ENCODE data around the gene GSTCD. TPM values are rescaled to one million over a fixed set of nuclear protein-coding genes. Genes with fewer than 3 reads are reported as not detected.
"Not testable (repeated sequence)": the region's sequence is repeated elsewhere in the genome, so short reads cannot be mapped to it uniquely, and the experiment has no call there.

GSTCD gene
- polyA plus RNA-seq, 2 donors: 1.5 to 2.6 TPM

DNA sequence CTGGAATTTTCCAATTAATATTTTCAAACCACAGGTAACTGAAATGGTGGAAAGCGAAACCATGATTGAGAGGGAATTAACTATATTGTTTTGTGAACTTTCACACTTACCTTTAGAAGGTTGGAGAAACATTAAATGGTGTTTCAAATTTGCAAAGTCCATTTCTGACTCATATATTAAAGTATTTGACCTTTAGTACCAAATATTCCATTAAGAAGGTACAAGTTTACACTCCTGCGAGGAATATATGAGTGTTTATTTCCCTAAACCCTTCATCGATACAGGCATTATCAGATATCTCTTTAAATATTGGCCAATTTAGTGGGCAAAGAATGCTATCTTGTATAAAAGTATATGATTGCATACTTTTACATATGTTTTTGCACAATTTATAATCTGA, 142.6 kb downstream of the GSTCD start:
- no peak overlapping the region for H3K27ac ChIP-seq (ENCODE audit: low read depth in 2 of 2, low read length in 1 of 2)
- 85 to 98% methylated on average over 3 of the region's 3 CpGs for WGBS, 2 donors
- H3K36me3 ChIP-seq (ENCODE audit: control insufficient read depth in 2 of 2, insufficient read depth in 2 of 2, low read length in 1 of 2): peaks cover 0 to 3% of the 10 kb centered on the region in 2 donors
- no peaks in the 10 kb centered on the region for H3K9me3 ChIP-seq (ENCODE audit: control insufficient read depth in 2 of 2, insufficient read depth in 1 of 2, low read depth in 1 of 2, low read length in 1 of 2)
- H3K4me3 ChIP-seq (ENCODE audit: low read depth in 1 of 2, low read length in 2 of 2): no peak overlapping the region
- H3K27me3 ChIP-seq (ENCODE audit: control insufficient read depth in 1 of 2, insufficient read depth in 2 of 2, low read length in 2 of 2): no peaks in the 10 kb centered on the region
- H3K4me1 ChIP-seq (ENCODE audit: control insufficient read depth in 2 of 2, insufficient read depth in 2 of 2, low read length in 1 of 2): no peaks in the 10 kb centered on the region

GRCh38 chr4:105852230-105852629, 143.6 kb downstream of the GSTCD start:
- not testable (repeated sequence) for H3K27ac ChIP-seq (ENCODE audit: low read depth in 2 of 2, low read length in 1 of 2); H3K4me1 ChIP-seq (ENCODE audit: control insufficient read depth in 2 of 2, insufficient read depth in 2 of 2, low read length in 1 of 2); H3K4me3 ChIP-seq (ENCODE audit: low read depth in 1 of 2, low read length in 2 of 2); H3K36me3 ChIP-seq (ENCODE audit: control insufficient read depth in 2 of 2, insufficient read depth in 2 of 2, low read length in 1 of 2); H3K9me3 ChIP-seq (ENCODE audit: control insufficient read depth in 2 of 2, insufficient read depth in 1 of 2, low read depth in 1 of 2, low read length in 1 of 2); H3K27me3 ChIP-seq (ENCODE audit: control insufficient read depth in 1 of 2, insufficient read depth in 2 of 2, low read length in 2 of 2)
- WGBS, 2 donors: 96 to 99% methylated on average over 2 of the region's 2 CpGs

- WGBS, 2 donors: 91 to 93% methylated on average over 10 of the region's 10 CpGs
These were observed 150.0 kb downstream of the GSTCD start for GRCh38 chr4:105858466-105859040.

GRCh38 chr4:105859233-105859632, 150.6 kb downstream of the GSTCD start:
- no peaks in the 10 kb centered on the region for H3K36me3 ChIP-seq (ENCODE audit: control insufficient read depth in 2 of 2, insufficient read depth in 2 of 2, low read length in 1 of 2)
- H3K27me3 ChIP-seq (ENCODE audit: control insufficient read depth in 1 of 2, insufficient read depth in 2 of 2, low read length in 2 of 2): no peaks in the 10 kb centered on the region
- WGBS, 2 donors: 20 to 33% methylated on average over 1 of the region's 1 CpG
- peaks cover 0 to 3% of the 10 kb centered on the region in 2 donors for H3K4me1 ChIP-seq (ENCODE audit: control insufficient read depth in 2 of 2, insufficient read depth in 2 of 2, low read length in 1 of 2)
- H3K9me3 ChIP-seq (ENCODE audit: control insufficient read depth in 2 of 2, insufficient read depth in 1 of 2, low read depth in 1 of 2, low read length in 1 of 2): peaks cover 0 to 5% of the 10 kb centered on the region in 2 donors
- H3K27ac ChIP-seq (ENCODE audit: low read depth in 2 of 2, low read length in 1 of 2): no peak overlapping the region
- H3K4me3 ChIP-seq (ENCODE audit: low read depth in 1 of 2, low read length in 2 of 2): no peak overlapping the region

More at GRCh38 chr4:105858466-105859040, 150.0 kb downstream of the GSTCD start:
- Histone ChIP-seq H3K27ac (ENCODE audit: low read depth in 2 of 2, low read length in 1 of 2) (no peak overlapping the region), H3K9me3 (ENCODE audit: control insufficient read depth in 2 of 2, insufficient read depth in 1 of 2, low read depth in 1 of 2, low read length in 1 of 2) (peaks cover 0 to 5% of the 10 kb centered on the region in 2 donors), H3K36me3 (ENCODE audit: control insufficient read depth in 2 of 2, insufficient read depth in 2 of 2, low read length in 1 of 2) (no peaks in the 10 kb centered on the region), H3K27me3 (ENCODE audit: control insufficient read depth in 1 of 2, insufficient read depth in 2 of 2, low read length in 2 of 2) (no peaks in the 10 kb centered on the region), H3K4me1 (ENCODE audit: control insufficient read depth in 2 of 2, insufficient read depth in 2 of 2, low read length in 1 of 2) (peaks cover 0 to 3% of the 10 kb centered on the region in 2 donors), H3K4me3 (ENCODE audit: low read depth in 1 of 2, low read length in 2 of 2) (no peak overlapping the region)

GRCh38 chr4:105870963-105871362, 162.4 kb downstream of the GSTCD start:
- 57 to 61% methylated on average over 3 of the region's 3 CpGs for WGBS, 2 donors
- no peaks in the 10 kb centered on the region for H3K27me3 ChIP-seq (ENCODE audit: control insufficient read depth in 1 of 2, insufficient read depth in 2 of 2, low read length in 2 of 2)

DNA sequence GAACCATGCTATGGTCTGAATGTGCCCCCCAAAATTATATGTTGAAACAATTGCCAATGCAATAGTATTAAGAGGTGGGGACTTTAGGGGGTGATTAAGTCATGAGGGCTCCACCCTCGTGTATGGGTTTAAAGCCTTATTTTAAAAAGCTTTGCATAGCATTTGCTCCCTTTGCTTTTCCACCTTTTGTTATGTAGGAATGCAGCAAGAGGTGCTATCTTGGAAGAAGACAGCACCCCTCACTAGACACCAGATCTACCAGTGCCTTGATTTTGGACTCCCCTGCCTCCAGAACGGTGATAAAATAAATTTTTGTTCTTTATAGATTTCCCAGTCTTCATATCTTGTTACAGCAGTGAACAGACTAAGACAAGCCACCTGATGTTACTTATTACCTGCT, 163.4 kb downstream of the GSTCD start:
- H3K4me1 ChIP-seq (ENCODE audit: control insufficient read depth in 2 of 2, insufficient read depth in 2 of 2, low read length in 1 of 2): no peaks in the 10 kb centered on the region
- no peaks in the 10 kb centered on the region for H3K27me3 ChIP-seq (ENCODE audit: control insufficient read depth in 1 of 2, insufficient read depth in 2 of 2, low read length in 2 of 2)
- 79 to 83% methylated on average over 2 of the region's 2 CpGs for WGBS, 2 donors
- no peak overlapping the region for H3K27ac ChIP-seq (ENCODE audit: low read depth in 2 of 2, low read length in 1 of 2)
- H3K4me3 ChIP-seq (ENCODE audit: low read depth in 1 of 2, low read length in 2 of 2): no peak overlapping the region
- H3K9me3 ChIP-seq (ENCODE audit: control insufficient read depth in 2 of 2, insufficient read depth in 1 of 2, low read depth in 1 of 2, low read length in 1 of 2): no peaks in the 10 kb centered on the region
- H3K36me3 ChIP-seq (ENCODE audit: control insufficient read depth in 2 of 2, insufficient read depth in 2 of 2, low read length in 1 of 2): no peaks in the 10 kb centered on the region

More at GRCh38 chr4:105870963-105871362, 162.4 kb downstream of the GSTCD start:
- no peak overlapping the region for H3K4me3 ChIP-seq (ENCODE audit: low read depth in 1 of 2, low read length in 2 of 2)
- H3K27ac ChIP-seq (ENCODE audit: low read depth in 2 of 2, low read length in 1 of 2): no peak overlapping the region
- H3K36me3 ChIP-seq (ENCODE audit: control insufficient read depth in 2 of 2, insufficient read depth in 2 of 2, low read length in 1 of 2): no peaks in the 10 kb centered on the region
- no peaks in the 10 kb centered on the region for H3K9me3 ChIP-seq (ENCODE audit: control insufficient read depth in 2 of 2, insufficient read depth in 1 of 2, low read depth in 1 of 2, low read length in 1 of 2)
- H3K4me1 ChIP-seq (ENCODE audit: control insufficient read depth in 2 of 2, insufficient read depth in 2 of 2, low read length in 1 of 2): no peaks in the 10 kb centered on the region

DNA sequence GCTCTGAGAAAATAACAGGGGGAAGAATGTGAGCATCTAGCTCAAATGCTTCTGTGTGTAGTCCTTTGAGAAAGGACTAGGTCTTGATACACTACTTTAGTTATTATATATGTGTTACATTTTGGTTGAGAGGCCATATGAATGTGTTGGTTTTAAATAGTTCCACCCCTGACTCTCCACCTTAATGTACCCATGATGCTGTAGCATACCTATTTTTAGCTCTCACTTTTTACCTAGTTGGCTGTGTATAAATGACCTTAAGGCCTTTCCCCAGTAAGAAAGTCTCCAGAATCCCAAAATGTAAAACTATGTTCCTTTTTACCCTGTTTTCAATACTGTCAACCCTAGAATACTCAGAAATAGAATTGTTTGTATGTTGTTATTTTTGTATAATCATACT, 166.6 kb downstream of the GSTCD start:
- no peak overlapping the region for H3K4me3 ChIP-seq (ENCODE audit: low read depth in 1 of 2, low read length in 2 of 2)
- no peaks in the 10 kb centered on the region for H3K9me3 ChIP-seq (ENCODE audit: control insufficient read depth in 2 of 2, insufficient read depth in 1 of 2, low read depth in 1 of 2, low read length in 1 of 2)
- H3K27me3 ChIP-seq (ENCODE audit: control insufficient read depth in 1 of 2, insufficient read depth in 2 of 2, low read length in 2 of 2): no peaks in the 10 kb centered on the region
- no peak overlapping the region for H3K27ac ChIP-seq (ENCODE audit: low read depth in 2 of 2, low read length in 1 of 2)
- no peaks in the 10 kb centered on the region for H3K4me1 ChIP-seq (ENCODE audit: control insufficient read depth in 2 of 2, insufficient read depth in 2 of 2, low read length in 1 of 2)
- H3K36me3 ChIP-seq (ENCODE audit: control insufficient read depth in 2 of 2, insufficient read depth in 2 of 2, low read length in 1 of 2): no peaks in the 10 kb centered on the region

DNA sequence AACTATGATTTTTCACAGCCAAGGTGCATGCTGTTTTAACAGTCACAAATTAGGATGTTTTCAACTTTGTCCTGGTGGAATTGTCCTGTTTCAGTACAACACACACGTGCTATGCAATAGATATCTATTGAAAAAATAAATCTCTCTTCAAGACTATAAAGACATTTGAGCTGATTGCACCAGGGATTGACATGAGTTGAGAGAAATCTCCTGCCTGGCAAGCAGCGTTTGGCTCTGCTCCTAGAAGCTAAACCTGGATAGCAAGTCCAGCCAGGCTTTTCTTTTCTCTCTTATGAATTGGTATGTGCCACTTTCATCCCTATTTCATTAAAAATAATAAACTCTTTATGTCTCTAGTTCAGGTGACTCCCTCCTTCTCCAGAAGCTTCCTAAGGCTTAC, 170.1 kb downstream of the GSTCD start:
- no peaks in the 10 kb centered on the region for H3K36me3 ChIP-seq (ENCODE audit: control insufficient read depth in 2 of 2, insufficient read depth in 2 of 2, low read length in 1 of 2)
- H3K9me3 ChIP-seq (ENCODE audit: control insufficient read depth in 2 of 2, insufficient read depth in 1 of 2, low read depth in 1 of 2, low read length in 1 of 2): no peaks in the 10 kb centered on the region
- H3K27ac ChIP-seq (ENCODE audit: low read depth in 2 of 2, low read length in 1 of 2): no peak overlapping the region
- WGBS, 2 donors: 39 to 53% methylated on average over 2 of the region's 2 CpGs
- H3K4me1 ChIP-seq (ENCODE audit: control insufficient read depth in 2 of 2, insufficient read depth in 2 of 2, low read length in 1 of 2): no peaks in the 10 kb centered on the region
- H3K27me3 ChIP-seq (ENCODE audit: control insufficient read depth in 1 of 2, insufficient read depth in 2 of 2, low read length in 2 of 2): no peaks in the 10 kb centered on the region
- H3K4me3 ChIP-seq (ENCODE audit: low read depth in 1 of 2, low read length in 2 of 2): no peak overlapping the region

DNA sequence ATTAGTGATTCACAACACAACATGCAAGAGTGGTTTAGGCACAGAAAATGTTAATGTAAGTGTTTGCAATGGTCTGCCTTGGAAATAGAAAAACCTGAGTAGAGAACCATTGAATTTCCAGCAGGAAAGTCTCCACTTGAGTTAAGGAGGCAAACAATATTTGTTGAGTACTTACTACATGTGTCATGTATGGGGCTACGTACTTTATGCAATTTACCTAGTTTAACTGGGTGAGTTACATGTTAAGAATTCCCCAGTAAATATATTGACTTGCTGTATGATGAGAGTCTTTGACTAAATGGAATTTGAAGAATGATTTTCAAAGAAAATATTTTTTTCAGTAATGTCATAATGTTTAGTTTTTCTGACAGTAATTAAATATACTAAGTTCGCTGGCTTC, 178.9 kb downstream of the GSTCD start:
- H3K27me3 ChIP-seq (ENCODE audit: control insufficient read depth in 1 of 2, insufficient read depth in 2 of 2, low read length in 2 of 2): no peaks in the 10 kb centered on the region
- no peak overlapping the region for H3K4me3 ChIP-seq (ENCODE audit: low read depth in 1 of 2, low read length in 2 of 2)
- no peaks in the 10 kb centered on the region for H3K4me1 ChIP-seq (ENCODE audit: control insufficient read depth in 2 of 2, insufficient read depth in 2 of 2, low read length in 1 of 2)
- no peaks in the 10 kb centered on the region for H3K9me3 ChIP-seq (ENCODE audit: control insufficient read depth in 2 of 2, insufficient read depth in 1 of 2, low read depth in 1 of 2, low read length in 1 of 2)
- no peak overlapping the region for H3K27ac ChIP-seq (ENCODE audit: low read depth in 2 of 2, low read length in 1 of 2)
- no peaks in the 10 kb centered on the region for H3K36me3 ChIP-seq (ENCODE audit: control insufficient read depth in 2 of 2, insufficient read depth in 2 of 2, low read length in 1 of 2)
- 70 to 79% methylated on average over 2 of the region's 2 CpGs for WGBS, 2 donors
